ENCODE data around the gene NTF3. TPM values are rescaled to one million over a fixed set of nuclear protein-coding genes. Genes with fewer than 3 reads are reported as not detected.

Gene NTF3
- total RNA-seq, 6 donors from 2014 or later = 0.46 to 0.71 (median 0.54) TPM; not detected in 3

- no peak for TF ChIP-seq POLR2A (IDR thresholded peaks at IDR 0.05)
- no peak for TF ChIP-seq POLR2AphosphoS5 (IDR thresholded peaks at IDR 0.05)
- no peak for TF ChIP-seq EP300 (IDR thresholded peaks at IDR 0.05)
- TF ChIP-seq CTCF (IDR thresholded peaks at IDR 0.05) = no peak
- Histone ChIP-seq H3K4me1 (no peaks in the 10 kb centered on the region), H3K27ac (no peak overlapping the region), H3K4me3 (no peak overlapping the region), H3K27me3 (no peaks in the 10 kb centered on the region), H3K9me3 (peaks cover 0 to 8% (median 0%) of the 10 kb centered on the region in 4 donors), H3K36me3 (no peaks in the 10 kb centered on the region)
- 35 to 52% methylated on average over 1 of the region's 1 CpG for WGBS, 2 donors
- DNase-seq (no peak), ATAC-seq (ENCODE audit: low FRiP score in 2 of 2) (no peak)
These were observed 22.3 kb upstream of the NTF3 start for GRCh38 chr12:5409619-5410018.

- Histone ChIP-seq H3K4me3 (no peak overlapping the region), H3K36me3 (no peaks in the 10 kb centered on the region), H3K27ac (no peak overlapping the region), H3K9me3 (peaks cover 0 to 3% (median 0%) of the 10 kb centered on the region in 4 donors), H3K4me1 (no peaks in the 10 kb centered on the region), H3K27me3 (no peaks in the 10 kb centered on the region)
- no peak for ATAC-seq (ENCODE audit: low FRiP score in 2 of 2)
- TF ChIP-seq POLR2AphosphoS5 (IDR thresholded peaks at IDR 0.05) (no peak), POLR2A (IDR thresholded peaks at IDR 0.05) (no peak), EP300 (IDR thresholded peaks at IDR 0.05) (no peak), CTCF (IDR thresholded peaks at IDR 0.05) (no peak)
- DNase-seq = no peak
- 92% methylated on average over 1 of the region's 1 CpG for WGBS, 2 donors
These were observed 15.3 kb upstream of the NTF3 start for GRCh38 chr12:5416571-5416970.

- Histone ChIP-seq H3K27ac (no peak overlapping the region), H3K4me3 (no peak overlapping the region), H3K9me3 (no peaks in the 10 kb centered on the region), H3K36me3 (no peaks in the 10 kb centered on the region), H3K4me1 (no peaks in the 10 kb centered on the region), H3K27me3 (no peaks in the 10 kb centered on the region)
- no peak for ATAC-seq (ENCODE audit: low FRiP score in 2 of 2)
- no peak for DNase-seq
- TF ChIP-seq POLR2AphosphoS5 (IDR thresholded peaks at IDR 0.05) = no peak
- no peak for TF ChIP-seq EP300 (IDR thresholded peaks at IDR 0.05)
- TF ChIP-seq POLR2A (IDR thresholded peaks at IDR 0.05) = no peak
- no peak for TF ChIP-seq CTCF (IDR thresholded peaks at IDR 0.05)
These were observed 14.4 kb upstream of the NTF3 start for GRCh38 chr12:5417500-5417899.

- DNase-seq = no peak
- H3K27me3 ChIP-seq = peaks cover 0 to 42% (median 22%) of the 10 kb centered on the region in 4 donors
- no peaks in the 10 kb centered on the region for H3K9me3 ChIP-seq
- 18 to 32% methylated on average over 14 of the region's 14 CpGs for WGBS, 2 donors
- no peaks in the 10 kb centered on the region for H3K36me3 ChIP-seq
- H3K27ac ChIP-seq = no peak overlapping the region
- no peak for ATAC-seq (ENCODE audit: low FRiP score in 2 of 2)
- no peak overlapping the region for H3K4me3 ChIP-seq
- TF ChIP-seq EP300 (IDR thresholded peaks at IDR 0.05) (no peak), POLR2AphosphoS5 (IDR thresholded peaks at IDR 0.05) (no peak), POLR2A (IDR thresholded peaks at IDR 0.05) (no peak), CTCF (IDR thresholded peaks at IDR 0.05) (peak in 4 of 6 experiments; percentile 8 to 52 (median 22))
- H3K4me1 ChIP-seq = peaks cover 22 to 34% (median 29%) of the 10 kb centered on the region in 4 donors
These were observed 3.3 kb upstream of the NTF3 start for GRCh38 chr12:5428332-5429221.

Measured in upper lobe of left lung (tissue), 6 donors.